GM12891 (cell line): ENCODE measurements around the gene GPR149.

Experiments
- PAX5 ChIP-seq: IDR thresholded peaks from 2 replicates; pipeline ENCODE4 v1.6.1; 2011; ENCODE audit warnings: low read length, moderate library complexity, mild to moderate bottlenecking; ENCODE audit not compliant: insufficient read depth, severe bottlenecking
- POLR2A ChIP-seq: IDR thresholded peaks from 2 replicates; pipeline ENCODE4 v1.6.1; 2011; ENCODE audit warnings: low read depth, low read length, control low read depth
- POLR2AphosphoS5 ChIP-seq: IDR thresholded peaks from 2 replicates; pipeline ENCODE4 v1.6.1; 2011; ENCODE audit warnings: low read depth, low read length, control low read depth
- POU2F2 ChIP-seq: IDR thresholded peaks from 2 replicates; pipeline ENCODE4 v1.6.1; 2011; ENCODE audit warnings: low read depth, mild to moderate bottlenecking, control low read depth, low read length, moderate library complexity
- TAF1 ChIP-seq: IDR thresholded peaks from 2 replicates; pipeline ENCODE4 v1.6.1; 2011; ENCODE audit warnings: low read depth, low read length, control low read depth

- TF ChIP-seq POLR2AphosphoS5 (no peak), POLR2A (no peak), PAX5 (no peak), TAF1 (no peak), POU2F2 (no peak)
Measured at GRCh38 chr3:154294016-154294415, 136.0 kb downstream of the GPR149 start.
